Stimulated activated CD4-positive, alpha-beta T cell treated with anti-CD3 and anti-CD28 coated beads, Interleukin-12 subunit alpha, Interleukin-12 subunit beta, amount 100 ng/mL, for 4 hours (primary cell): ENCODE data around the gene STEAP3.
"Not testable (repeated sequence)": the region's sequence is repeated elsewhere in the genome, so short reads cannot be mapped to it uniquely, and the experiment has no call there.

Experiments
- DNase-seq: peaks from one replicate; pipeline ENCODE4 v3.0.0-alpha.2; 2020

Gene STEAP3

DNA sequence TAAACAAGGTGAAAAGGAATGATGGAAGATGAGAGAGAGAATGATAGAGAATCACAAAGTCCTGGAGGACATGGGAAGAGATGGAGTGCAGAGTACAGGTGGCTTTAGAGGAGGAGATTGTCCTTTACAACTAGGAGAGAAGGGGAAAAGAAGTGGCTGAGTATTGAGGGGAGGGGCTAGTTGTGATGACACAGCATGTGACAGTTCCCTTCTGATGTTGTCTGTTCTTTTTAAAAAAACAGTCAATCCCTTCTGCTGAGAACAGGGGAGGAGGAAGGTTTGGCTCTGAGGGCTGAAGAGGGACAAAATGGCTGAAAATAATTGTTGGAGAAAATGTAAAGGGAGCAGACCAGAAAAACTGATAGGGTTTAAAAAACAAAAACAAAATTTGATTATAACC lies 44.0 kb downstream of the STEAP3 start:
- DNase-seq, result no peak

DNA sequence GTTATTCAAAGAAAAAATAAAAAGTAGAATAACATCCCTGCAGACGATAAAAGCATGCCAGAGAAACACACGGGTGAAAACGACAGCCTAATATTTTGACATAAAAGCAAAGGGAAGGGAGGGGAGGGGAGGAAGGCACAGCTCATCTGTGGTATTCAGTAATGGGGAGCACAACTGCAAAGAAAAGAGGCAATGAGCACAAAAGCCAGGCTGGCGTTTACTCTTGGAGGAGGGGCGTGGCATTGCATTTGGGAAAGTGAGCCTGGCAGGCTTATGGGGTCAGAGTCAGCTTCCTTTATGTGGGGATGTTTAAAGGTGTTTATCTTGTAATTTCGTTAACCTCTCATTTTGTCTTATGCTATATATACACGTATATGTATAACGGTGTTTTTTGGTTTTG lies 53.2 kb downstream of the STEAP3 start:
- DNase-seq, result no peak

DNA sequence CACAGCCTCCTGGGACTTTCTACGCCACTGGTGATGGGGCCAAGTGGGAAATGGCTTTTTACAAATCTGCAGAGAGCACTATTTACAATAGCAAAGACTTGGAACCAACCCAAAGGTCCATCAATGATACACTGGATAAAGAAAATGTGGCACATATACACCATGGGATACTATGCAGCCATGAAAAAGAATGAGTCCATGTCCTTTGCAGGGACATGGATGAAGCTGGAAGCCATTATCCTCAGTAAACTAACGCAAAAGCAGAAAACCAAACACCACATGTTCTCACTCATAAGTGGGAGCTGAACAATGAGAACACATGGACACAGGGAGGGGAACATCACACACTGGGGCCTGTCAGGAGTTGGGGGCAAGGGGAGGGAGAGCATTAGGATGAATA lies 54.8 kb downstream of the STEAP3 start:
- not testable (repeated sequence) for DNase-seq

DNA sequence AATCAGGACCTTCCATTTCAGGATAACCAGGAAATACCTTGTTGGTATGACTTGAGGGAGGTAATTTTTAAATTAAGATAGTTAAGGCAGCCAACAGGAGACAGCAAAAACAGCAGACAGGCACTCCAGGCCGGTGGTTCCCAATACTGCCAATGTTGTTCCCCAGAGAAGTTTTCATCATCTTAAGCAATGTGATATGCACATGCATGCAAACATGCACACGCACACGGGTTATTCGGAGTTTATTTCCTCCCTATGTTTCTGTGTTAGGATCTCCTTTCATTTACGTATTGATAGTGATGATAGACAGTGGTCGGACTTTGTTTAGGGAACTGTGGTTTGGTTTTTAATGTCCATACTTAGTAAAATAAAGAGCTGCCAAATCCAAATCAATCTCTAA lies 55.3 kb downstream of the STEAP3 start:
- no peak for DNase-seq

GRCh38 chr2:119279666-119280065 lies 56.0 kb downstream of the STEAP3 start:
- no peak for DNase-seq

DNA sequence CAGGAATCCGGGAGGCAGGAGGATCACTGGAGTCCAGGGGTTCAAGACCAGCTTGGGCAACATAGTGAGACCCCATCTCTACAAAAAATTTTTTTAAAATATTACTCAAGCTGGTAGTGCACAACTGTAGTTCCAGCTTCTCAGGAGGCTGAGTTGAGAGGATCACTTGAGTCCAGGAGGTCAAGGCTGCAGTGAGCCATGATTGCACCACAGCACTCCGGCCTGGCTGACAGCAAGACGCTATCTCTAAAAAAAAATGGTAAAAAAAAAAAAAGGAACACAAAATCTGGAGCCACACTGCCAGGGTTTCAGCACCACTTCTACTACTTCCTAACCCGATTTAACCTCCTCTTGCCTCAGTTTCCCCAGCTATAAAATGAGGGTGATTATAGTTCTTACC lies 57.0 kb downstream of the STEAP3 start:
- DNase-seq, result no peak

- DNase-seq, result no peak
Observed at GRCh38 chr2:119282146-119282995, 58.7 kb downstream of the STEAP3 start.

- DNase-seq, result no peak
Observed at GRCh38 chr2:119282996-119283511, 59.4 kb downstream of the STEAP3 start.

- DNase-seq, result no peak
Observed at GRCh38 chr2:119283873-119284331, 60.3 kb downstream of the STEAP3 start.

DNA sequence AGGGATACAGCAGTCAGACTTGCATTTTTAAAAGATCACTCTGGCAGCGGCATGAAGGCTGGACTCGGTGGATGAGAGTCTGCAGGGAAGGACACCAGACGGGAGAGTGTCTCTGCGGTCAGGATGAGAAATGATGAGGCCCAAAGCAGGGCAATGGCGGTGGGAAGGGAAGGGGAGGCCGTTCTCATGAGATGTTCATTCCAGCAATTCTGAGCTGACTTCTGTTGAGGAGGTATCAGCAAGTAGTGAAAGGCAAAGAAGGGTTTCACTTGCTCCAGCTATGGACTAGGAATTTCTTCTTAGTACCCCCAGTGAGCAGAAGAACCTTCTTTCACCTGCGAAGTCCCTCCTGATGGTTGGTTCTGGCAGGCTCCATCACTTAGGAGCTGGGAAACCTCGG lies 63.0 kb downstream of the STEAP3 start:
- DNase-seq, result no peak

DNA sequence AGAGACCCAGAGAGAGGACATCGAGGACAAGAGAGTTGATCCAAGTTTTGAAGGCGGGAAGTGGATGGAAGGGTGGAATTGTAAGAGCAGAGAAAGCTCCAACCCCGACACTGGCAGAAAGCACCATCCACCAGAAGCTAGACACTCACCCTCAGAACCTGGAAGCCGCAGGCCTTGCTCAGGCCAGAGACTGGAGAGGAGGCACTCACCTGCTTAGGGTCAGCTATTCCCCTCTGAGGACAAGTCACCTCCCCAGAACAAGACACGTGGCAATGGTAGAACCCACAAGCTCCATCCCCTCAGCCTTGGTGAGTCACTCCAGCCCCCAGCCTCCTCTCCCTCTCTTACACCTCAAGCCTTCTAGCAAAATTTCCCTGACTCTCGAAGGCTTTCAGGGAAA lies 64.9 kb downstream of the STEAP3 start:
- DNase-seq, result no peak

DNA sequence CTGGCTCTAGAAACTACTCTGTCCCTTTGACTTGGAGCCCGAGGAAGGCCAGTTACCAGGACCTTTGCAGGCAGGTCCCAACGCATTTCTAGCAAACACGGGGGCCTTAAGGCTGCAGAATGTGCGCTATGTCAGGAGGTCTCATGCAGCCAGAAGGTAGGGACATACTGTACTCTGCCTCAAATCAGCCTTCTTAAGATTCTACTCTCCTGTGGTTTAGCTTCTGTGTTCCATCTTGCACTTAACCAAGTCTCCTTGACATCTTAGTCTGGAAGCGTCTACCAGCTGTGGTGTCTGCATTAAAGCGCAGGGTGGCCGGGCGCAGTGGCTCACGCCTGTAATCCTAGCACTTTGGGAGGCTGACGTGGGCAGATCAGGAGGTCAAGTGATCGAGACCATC lies 65.5 kb downstream of the STEAP3 start:
- DNase-seq, result no peak

DNA sequence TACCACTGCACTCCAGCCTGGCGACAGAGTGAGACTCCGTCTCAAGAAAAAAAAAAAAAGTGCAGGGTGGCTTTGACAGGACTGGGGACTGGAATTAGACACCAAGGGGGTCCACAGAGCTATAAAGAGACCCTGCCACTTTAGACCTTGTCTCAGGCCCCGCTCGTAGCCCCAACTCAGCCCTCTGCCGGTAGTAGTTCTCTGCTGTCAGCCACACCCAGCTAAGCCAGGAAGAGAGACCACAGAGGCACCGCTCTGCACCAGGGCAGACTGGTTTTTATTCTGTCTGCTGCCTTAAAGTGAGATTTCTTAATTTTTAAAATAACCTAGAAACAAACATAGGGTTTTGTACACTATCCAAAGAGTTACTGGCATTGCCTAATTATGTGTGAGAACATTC lies 66.0 kb downstream of the STEAP3 start:
- DNase-seq, result no peak

DNA sequence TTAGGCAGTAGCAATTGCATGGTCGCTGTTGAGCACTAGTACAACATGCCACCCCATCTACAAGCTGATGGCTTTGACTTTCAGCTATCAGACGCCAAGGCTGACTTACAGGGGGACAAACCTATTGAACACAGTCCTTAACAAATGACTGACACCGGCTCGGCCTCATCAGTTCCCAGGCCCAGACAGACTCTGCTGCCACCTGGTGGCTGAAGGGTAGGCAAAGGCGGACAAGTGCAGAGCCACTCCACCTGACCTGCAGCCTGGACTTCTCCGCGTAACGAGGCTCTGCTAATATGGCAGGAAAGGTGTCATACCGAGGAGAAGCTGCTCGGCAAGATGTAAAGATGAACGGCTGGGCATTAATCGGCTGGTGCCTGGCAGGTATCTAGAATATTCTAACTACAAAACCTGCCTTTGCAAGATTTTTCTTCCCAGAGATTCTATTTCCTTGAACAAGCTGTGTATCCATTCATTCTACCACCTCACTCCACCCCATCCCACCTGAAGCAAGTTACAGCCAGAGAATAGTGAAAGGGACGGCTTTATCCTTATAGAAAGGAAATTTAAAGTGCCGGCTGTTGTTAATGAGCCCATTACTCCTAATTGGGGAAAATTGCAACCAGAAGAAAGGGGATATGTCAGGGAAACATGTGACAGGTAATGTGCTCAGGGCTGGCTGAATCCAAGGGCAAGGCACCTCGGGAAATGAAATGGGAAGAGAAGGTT lies 67.4 kb downstream of the STEAP3 start:
- DNase-seq, result peak; percentile 56

GRCh38 chr2:119291588-119292167 lies 68.0 kb downstream of the STEAP3 start:
- DNase-seq, result no peak

DNA sequence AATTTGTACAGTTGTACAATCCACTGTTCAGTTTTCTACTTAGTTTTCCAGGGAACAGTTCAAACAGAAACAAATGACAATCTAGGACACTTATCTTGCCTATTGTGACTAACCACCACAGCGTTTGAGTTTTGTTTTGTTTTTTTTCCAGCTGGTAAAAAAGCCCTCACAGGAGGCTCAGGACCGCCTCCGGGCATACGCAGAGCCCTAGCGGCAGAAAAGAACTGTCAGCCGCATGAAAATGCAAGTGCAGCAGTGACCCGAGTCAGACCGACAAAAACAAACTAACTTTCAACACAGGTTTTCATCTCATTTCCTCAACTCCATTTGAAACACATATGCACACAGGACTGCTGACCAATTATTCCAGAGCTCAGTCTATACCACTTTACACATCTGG lies 68.6 kb downstream of the STEAP3 start:
- no peak for DNase-seq

DNA sequence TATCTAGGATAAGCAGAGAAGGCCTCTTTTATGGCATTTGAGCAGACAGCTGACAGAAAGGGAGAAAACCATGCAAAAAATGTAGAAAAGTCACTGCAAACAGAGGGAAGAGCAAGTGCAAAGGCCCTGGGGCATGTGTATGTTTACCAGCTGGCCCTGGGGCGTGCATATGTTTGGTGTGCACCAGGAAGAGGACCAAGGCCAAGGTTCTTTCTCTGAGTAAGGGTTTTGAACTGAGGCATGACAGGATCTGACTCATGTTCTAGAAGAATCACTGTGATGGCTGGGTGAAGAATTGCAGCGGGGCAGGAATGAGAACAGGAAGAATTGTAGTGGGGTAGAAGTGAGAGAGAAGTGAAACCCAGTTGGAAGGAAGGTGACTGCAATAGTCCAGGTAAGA lies 69.6 kb downstream of the STEAP3 start:
- no peak for DNase-seq

GRCh38 chr2:119293900-119294299 lies 70.3 kb downstream of the STEAP3 start:
- no peak for DNase-seq

GRCh38 chr2:119294671-119295070 lies 71.0 kb downstream of the STEAP3 start:
- no peak for DNase-seq

DNA sequence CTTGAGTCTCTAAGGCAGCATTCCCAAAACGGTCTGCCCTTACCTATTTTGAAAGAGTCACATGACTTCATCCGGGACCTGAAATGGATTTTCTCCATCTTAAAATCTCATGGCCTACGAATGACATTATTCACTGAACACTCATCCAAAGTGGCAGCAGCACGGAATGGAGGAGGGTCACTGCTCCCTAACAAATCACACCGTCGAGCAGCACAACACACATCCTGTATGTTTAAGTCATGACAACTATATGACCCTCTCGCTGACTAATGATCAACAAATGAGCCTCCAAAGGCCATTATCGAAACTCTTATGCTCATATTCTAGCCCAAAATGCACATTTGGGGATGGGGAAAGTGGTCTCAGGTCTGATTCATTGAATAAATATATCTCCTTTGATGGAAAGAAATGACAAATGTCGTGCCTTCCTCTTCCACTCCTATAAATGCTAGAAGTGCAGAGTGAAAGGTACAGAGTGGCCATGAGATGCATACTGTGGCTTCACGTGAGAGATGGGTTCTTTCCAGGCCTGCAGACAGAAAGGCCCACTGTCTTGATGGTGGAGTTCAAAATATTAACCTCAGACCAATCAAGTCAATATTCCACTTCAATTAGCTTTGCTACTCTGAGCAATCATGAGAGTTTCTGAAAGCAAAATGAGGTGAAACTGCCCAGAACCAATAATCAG lies 72.2 kb downstream of the STEAP3 start:
- no peak for DNase-seq

- DNase-seq, result no peak
Observed at GRCh38 chr2:119301413-119301812, 77.8 kb downstream of the STEAP3 start.

- DNase-seq, result no peak
Observed at GRCh38 chr2:119304847-119305246, 81.2 kb downstream of the STEAP3 start.
